HCT116 (cell line): Measurements from ENCODE around the gene HPCAL4.

Experiments used
- CTCF ChIP-seq, 3 experiments: fragments of 200-600 bp in 1 of 3; sonication (generic) in 1 of 3; IDR thresholded peaks in 2 of 3; conservative IDR thresholded peaks in 1 of 3; 2 replicates each; pipeline ENCODE4 v1.5.1; 2012 to 2017; ENCODE audit warnings: low read depth in 2 of 3, low read length in 2 of 3, antibody characterized with exemption in 1 of 3, borderline replicate concordance in 1 of 3, control low read depth in 1 of 3, mild to moderate bottlenecking in 1 of 3, mixed read lengths in 1 of 3, mixed run types in 1 of 3, moderate library complexity in 1 of 3; ENCODE audit not compliant: insufficient read depth in 1 of 3
- POLR2A ChIP-seq: IDR thresholded peaks from 2 replicates; pipeline ENCODE4 v1.7.0; 2011; ENCODE audit warnings: borderline replicate concordance; ENCODE audit not compliant: insufficient read depth, insufficient read length; ENCODE audit errors: extremely low read depth
- POLR2AphosphoS5 ChIP-seq: IDR thresholded peaks from 2 replicates; pipeline ENCODE4 v1.6.1; 2011; ENCODE audit warnings: mild to moderate bottlenecking, low read depth, low read length, moderate library complexity

- TF ChIP-seq POLR2AphosphoS5: no peak
- no peak for TF ChIP-seq CTCF (IDR thresholded peaks at IDR 0.05 in 2 of 3, conservative IDR thresholded peaks at IDR 0.05 in 1 of 3; ENCODE audit: borderline replicate concordance in 1 of 3, insufficient read depth in 1 of 3, low read depth in 2 of 3, low read length in 2 of 3)
- no peak for TF ChIP-seq POLR2A
Observed at GRCh38 chr1:39713557-39713956, 22.3 kb upstream of the HPCAL4 start.
